Vagina (tissue), 2 donors: Measurements from ENCODE around the gene ADGRL3. TPM values are rescaled to one million over a fixed set of nuclear protein-coding genes. Genes with fewer than 3 reads are reported as not detected.

ENCODE experiments used
- DNase-seq, 2 donors: peaks; one replicate each; pipeline ENCODE4 v3.0.0-alpha.2; 2017; ENCODE audit errors: extremely low spot score in 2 of 2
- H3K27ac ChIP-seq: fragments of 200-600 bp; sonication (generic); one replicate; pipeline ENCODE4 v1.5.1; 2019
- H3K27me3 ChIP-seq: fragments of 200-600 bp; sonication (generic); one replicate; pipeline ENCODE4 v1.5.1; 2019
- H3K36me3 ChIP-seq, 2 donors: fragments of 200-600 bp; sonication (generic); one replicate each; pipeline ENCODE4 v1.5.1; 2017 to 2019
- H3K4me1 ChIP-seq: fragments of 200-600 bp; sonication (generic); one replicate; pipeline ENCODE4 v1.5.1; 2019
- H3K4me3 ChIP-seq, 2 donors: fragments of 200-600 bp; sonication (generic); 1 replicate in 1 of 2; 2 replicates in 1 of 2; pipeline ENCODE4 v1.5.1; 2016 to 2019
- H3K9me3 ChIP-seq: fragments of 200-600 bp; sonication (generic); one replicate; pipeline ENCODE4 v1.5.1; 2019
- POLR2A ChIP-seq, 2 donors: fragments of 450-650 bp; IDR thresholded peaks; one replicate each; pipeline ENCODE4 v1.6.1; 2017; ENCODE audit warnings: antibody characterized with exemption in 2 of 2, mild to moderate bottlenecking in 2 of 2, moderate library complexity in 2 of 2
- POLR2AphosphoS5 ChIP-seq, 2 donors: sonication (generic); formaldehyde crosslinking; IDR thresholded peaks; one replicate each; pipeline ENCODE4 v1.9.0; 2017; ENCODE audit warnings: antibody characterized with exemption in 2 of 2, mild to moderate bottlenecking in 2 of 2, low read depth in 1 of 2; ENCODE audit not compliant: insufficient read depth in 1 of 2
- intact Hi-C: fragments of 100-400 bp; cut with DNase I; formaldehyde crosslinking; loops from one replicate; pipeline ENCODE4 v1.15.1; 2023
- total RNA-seq: library from RNA; depleted of rRNA; stranded (reverse); fragments of >200 nt; gene quantifications from one replicate; pipeline ENCODE4 v1.2.3, GENCODE V29; 2016
- TF ChIP-seq, protein P1 (sequence below), 3 experiments: fragments of 450-650 bp in 2 of 3; fragments of 200-600 bp in 1 of 3; sonication (generic) in 1 of 3; IDR thresholded peaks; one replicate each; pipeline ENCODE4 v1.5.1; 2017 to 2019; ENCODE audit warnings: antibody characterized with exemption in 3 of 3, mild to moderate bottlenecking in 2 of 3, moderate library complexity in 2 of 3

ADGRL3 gene
- total RNA-seq, 1 donor from 2014 or later, result 16.9 TPM

GRCh38 chr4:61292322-61292721, 92.2 kb downstream of the ADGRL3 start:
- no peak for TF ChIP-seq POLR2A (IDR thresholded peaks at IDR 0.05)
- no peak for TF ChIP-seq POLR2AphosphoS5 (IDR thresholded peaks at IDR 0.05; ENCODE audit: insufficient read depth in 1 of 2, low read depth in 1 of 2)
- TF ChIP-seq, protein P1, sequence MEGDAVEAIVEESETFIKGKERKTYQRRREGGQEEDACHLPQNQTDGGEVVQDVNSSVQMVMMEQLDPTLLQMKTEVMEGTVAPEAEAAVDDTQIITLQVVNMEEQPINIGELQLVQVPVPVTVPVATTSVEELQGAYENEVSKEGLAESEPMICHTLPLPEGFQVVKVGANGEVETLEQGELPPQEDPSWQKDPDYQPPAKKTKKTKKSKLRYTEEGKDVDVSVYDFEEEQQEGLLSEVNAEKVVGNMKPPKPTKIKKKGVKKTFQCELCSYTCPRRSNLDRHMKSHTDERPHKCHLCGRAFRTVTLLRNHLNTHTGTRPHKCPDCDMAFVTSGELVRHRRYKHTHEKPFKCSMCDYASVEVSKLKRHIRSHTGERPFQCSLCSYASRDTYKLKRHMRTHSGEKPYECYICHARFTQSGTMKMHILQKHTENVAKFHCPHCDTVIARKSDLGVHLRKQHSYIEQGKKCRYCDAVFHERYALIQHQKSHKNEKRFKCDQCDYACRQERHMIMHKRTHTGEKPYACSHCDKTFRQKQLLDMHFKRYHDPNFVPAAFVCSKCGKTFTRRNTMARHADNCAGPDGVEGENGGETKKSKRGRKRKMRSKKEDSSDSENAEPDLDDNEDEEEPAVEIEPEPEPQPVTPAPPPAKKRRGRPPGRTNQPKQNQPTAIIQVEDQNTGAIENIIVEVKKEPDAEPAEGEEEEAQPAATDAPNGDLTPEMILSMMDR (IDR thresholded peaks at IDR 0.05), result no peak
- no peaks in the 10 kb centered on the region for H3K9me3 ChIP-seq
- intact Hi-C loops, result no loop called here
- no peaks in the 10 kb centered on the region for H3K4me1 ChIP-seq
- no peak overlapping the region for H3K27ac ChIP-seq
- no peak overlapping the region for H3K4me3 ChIP-seq
- no peak for DNase-seq
- H3K36me3 ChIP-seq, result no peaks in the 10 kb centered on the region
- H3K27me3 ChIP-seq, result no peaks in the 10 kb centered on the region

DNA sequence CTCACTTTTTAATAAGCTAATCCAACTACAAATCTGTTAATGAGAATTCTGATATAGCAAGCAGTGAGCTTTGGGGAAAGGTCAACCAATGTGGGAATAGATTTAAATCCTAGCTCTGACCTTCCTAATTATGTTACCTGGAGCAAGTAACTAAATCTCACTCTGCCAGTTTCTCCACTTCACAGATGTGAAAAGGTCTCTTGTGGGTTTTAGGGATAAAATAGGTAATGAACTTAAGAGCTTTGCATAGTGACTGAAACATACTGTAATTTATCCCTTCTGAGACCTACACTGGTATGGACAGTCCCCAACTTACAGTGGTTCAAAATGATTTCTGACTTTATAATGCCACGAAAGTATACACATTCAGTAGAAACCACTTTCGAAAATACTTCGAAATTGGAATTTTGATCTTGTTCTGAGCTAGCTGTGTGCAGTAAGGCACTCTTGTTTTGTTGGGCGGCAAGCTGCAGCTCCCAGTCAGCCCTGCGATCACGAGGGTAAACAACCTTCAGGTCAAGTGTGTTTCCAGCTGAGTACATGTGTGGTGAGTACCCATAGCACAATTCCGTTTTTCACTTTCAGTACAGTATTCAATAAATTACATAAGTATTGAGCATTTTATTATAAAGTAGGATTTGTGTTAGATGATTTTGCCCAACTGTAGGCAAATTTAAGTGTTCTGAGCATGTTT, 93.7 kb downstream of the ADGRL3 start:
- H3K27me3 ChIP-seq, result no peaks in the 10 kb centered on the region
- DNase-seq, result no peak
- intact Hi-C loops, result no loop called here
- H3K9me3 ChIP-seq, result no peaks in the 10 kb centered on the region
- no peaks in the 10 kb centered on the region for H3K36me3 ChIP-seq
- no peak overlapping the region for H3K27ac ChIP-seq
- H3K4me1 ChIP-seq, result no peaks in the 10 kb centered on the region
- TF ChIP-seq, protein P1 (IDR thresholded peaks at IDR 0.05), result no peak
- TF ChIP-seq POLR2AphosphoS5 (IDR thresholded peaks at IDR 0.05; ENCODE audit: insufficient read depth in 1 of 2, low read depth in 1 of 2) (no peak), POLR2A (IDR thresholded peaks at IDR 0.05) (no peak)
- no peak overlapping the region for H3K4me3 ChIP-seq

DNA sequence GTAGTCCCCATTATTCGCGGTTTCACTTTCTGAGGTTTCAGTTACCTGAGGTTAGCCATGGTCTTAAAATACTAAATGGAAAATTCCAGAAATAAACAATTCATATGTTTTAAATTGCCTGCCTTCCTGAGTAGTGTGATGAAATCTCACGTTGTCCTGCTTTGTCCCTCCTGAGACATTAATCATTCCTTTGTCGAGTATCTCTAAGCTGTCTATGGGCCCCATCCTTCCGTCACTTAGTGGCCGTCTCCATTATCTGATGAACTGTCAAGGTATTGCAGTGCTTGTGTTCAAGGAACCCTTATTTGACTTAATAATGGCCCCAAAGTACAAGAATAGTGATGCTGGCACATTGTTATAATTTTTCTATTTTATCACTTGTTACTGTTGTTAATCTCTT, 94.8 kb downstream of the ADGRL3 start:
- Histone ChIP-seq H3K27ac (no peak overlapping the region), H3K9me3 (no peaks in the 10 kb centered on the region), H3K27me3 (no peaks in the 10 kb centered on the region), H3K4me3 (no peak overlapping the region), H3K36me3 (no peaks in the 10 kb centered on the region), H3K4me1 (no peaks in the 10 kb centered on the region)
- intact Hi-C loops, result no loop called here
- no peak for DNase-seq
- TF ChIP-seq POLR2A (IDR thresholded peaks at IDR 0.05) (no peak), POLR2AphosphoS5 (IDR thresholded peaks at IDR 0.05; ENCODE audit: insufficient read depth in 1 of 2, low read depth in 1 of 2) (no peak)
- TF ChIP-seq, protein P1 (IDR thresholded peaks at IDR 0.05), result no peak

- H3K27ac ChIP-seq, result no peak overlapping the region
- TF ChIP-seq, protein P1 (IDR thresholded peaks at IDR 0.05), result no peak
- no peak for TF ChIP-seq POLR2AphosphoS5 (IDR thresholded peaks at IDR 0.05; ENCODE audit: insufficient read depth in 1 of 2, low read depth in 1 of 2)
Observed at GRCh38 chr4:61296144-61296543, 96.0 kb downstream of the ADGRL3 start.

DNA sequence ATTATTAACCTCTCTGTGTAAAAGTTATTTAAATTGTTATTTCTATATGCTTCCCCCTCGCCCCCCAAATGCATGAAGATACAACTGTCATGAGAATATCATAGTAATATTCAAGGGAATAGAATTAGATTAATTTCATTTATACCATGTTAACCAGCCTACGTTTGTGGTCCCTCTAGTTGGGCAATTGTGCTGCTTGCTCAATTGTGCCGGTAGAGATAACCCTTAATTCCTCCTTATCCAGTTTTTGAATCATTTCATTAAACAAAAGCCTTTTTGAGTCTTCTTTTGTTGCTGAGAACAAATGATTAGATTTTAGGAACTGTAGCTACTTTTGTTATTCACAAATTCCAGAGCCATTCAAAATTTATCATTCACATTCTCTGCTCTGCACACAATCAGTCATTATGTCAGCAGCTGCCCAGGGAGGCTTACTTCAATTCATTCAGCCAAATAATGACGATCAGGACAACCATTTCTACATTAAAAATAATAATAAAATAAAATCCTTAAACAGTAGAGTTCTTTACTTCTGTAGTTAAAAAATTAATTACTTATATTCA, 98.1 kb downstream of the ADGRL3 start:
- intact Hi-C loops, result no loop called here
- Histone ChIP-seq H3K36me3 (no peaks in the 10 kb centered on the region), H3K4me3 (no peak overlapping the region), H3K9me3 (no peaks in the 10 kb centered on the region), H3K4me1 (no peaks in the 10 kb centered on the region), H3K27me3 (no peaks in the 10 kb centered on the region), H3K27ac (no peak overlapping the region)
- TF ChIP-seq, protein P1 (IDR thresholded peaks at IDR 0.05), result no peak
- TF ChIP-seq POLR2A (IDR thresholded peaks at IDR 0.05) (no peak), POLR2AphosphoS5 (IDR thresholded peaks at IDR 0.05; ENCODE audit: insufficient read depth in 1 of 2, low read depth in 1 of 2) (no peak)
- DNase-seq, result no peak

More at GRCh38 chr4:61296144-61296543, 96.0 kb downstream of the ADGRL3 start:
- no peaks in the 10 kb centered on the region for H3K27me3 ChIP-seq
- H3K9me3 ChIP-seq, result no peaks in the 10 kb centered on the region
- no peak for DNase-seq
- intact Hi-C loops, result no loop called here
- H3K4me3 ChIP-seq, result no peak overlapping the region
- H3K4me1 ChIP-seq, result no peaks in the 10 kb centered on the region
- H3K36me3 ChIP-seq, result no peaks in the 10 kb centered on the region
